Psoas muscle (tissue), 8 donors: ENCODE measurements around the gene TBCD. TPM values are rescaled to one million over a fixed set of nuclear protein-coding genes. Genes with fewer than 3 reads are reported as not detected.

ENCODE experiments used
- ATAC-seq, 4 donors: fragments of 200-7000 bp; cut with Tn5 transposase; one replicate each; pipeline ENCODE4 v1.9.1; 2020; ENCODE audit warnings: moderate library complexity in 3 of 4, mild to moderate bottlenecking in 2 of 4
- DNase-seq, 2 donors: peaks; one replicate each; pipeline ENCODE4 v3.0.0-alpha.2; 2020
- H3K27ac ChIP-seq: fragments of 200-600 bp; one replicate; pipeline ENCODE4 v1.8.0; 2022
- H3K27me3 ChIP-seq, 3 donors: fragments of 200-600 bp in 1 of 3; one replicate each; pipeline versions ENCODE4 v1.6.1 to v1.8.0; 2013 to 2022; ENCODE audit warnings: low read length in 2 of 3, mild to moderate bottlenecking in 2 of 3, moderate library complexity in 1 of 3; ENCODE audit not compliant: insufficient read depth in 3 of 3
- H3K36me3 ChIP-seq, 2 donors: fragments of 200-600 bp in 1 of 2; one replicate each; pipeline versions ENCODE4 v1.6.1 to v1.8.0; 2013 to 2022; ENCODE audit warnings: low read depth in 1 of 2, mild to moderate bottlenecking in 1 of 2, moderate library complexity in 1 of 2; ENCODE audit not compliant: insufficient read depth in 1 of 2
- H3K4me1 ChIP-seq: fragments of 200-600 bp; one replicate; pipeline ENCODE4 v1.8.0; 2022
- H3K4me3 ChIP-seq: fragments of 200-600 bp; one replicate; pipeline ENCODE4 v1.8.0; 2022; ENCODE audit warnings: mild to moderate bottlenecking
- H3K9me3 ChIP-seq: fragments of 200-600 bp; one replicate; pipeline ENCODE4 v1.8.0; 2022
- WGBS, 3 donors: extraction: QIAGEN DNeasy Blood & Tissue Kit; methylation state at CpG; one replicate each; pipeline versions ENCODE4 v1.1.6 to v1.1.7; 2013; 5-methylcytosine and 5-hydroxymethylcytosine counted together
- intact Hi-C, 2 donors: fragments of 100-400 bp; cut with DNase I; formaldehyde crosslinking; loops; one replicate each; pipeline versions ENCODE4 v1.11.0 to v1.14.2; 2022
- polyA plus RNA-seq, 3 donors: library from polyadenylated mRNA; stranded (reverse); fragments of 200-250 nt; gene quantifications; one replicate each; pipeline ENCODE4 v1.2.3, GENCODE V29; 2013
- total RNA-seq, 4 donors: library from RNA; stranded (reverse); fragmentation: NEBNext Ultra II Directional in 2 of 4; extraction: Animal tissue kit (Norgen Biotek cat#: 25700) in 2 of 4; gene quantifications; one replicate each; pipeline versions ENCODE4 v1.2.1 to v1.2.4, GENCODE V29; 2021 to 2023
- TF ChIP-seq, protein P1 (sequence below): fragments of 200-600 bp; IDR thresholded peaks from one replicate; pipeline ENCODE4 v1.8.0; 2022; ENCODE audit warnings: antibody characterized with exemption
- donor health status: healthy with polysubstance abuse.
- donor health status: DM: no; HTN: no; CAD: no; lungs with moderate emphysema.
- donor health status: Bipolar disorder and iron deficiency.
- donor health status: healthy.
- donor health status: DM: yes; HTN: yes; CAD: no.
- donor health status: DM: no; HTN: no; CAD: no.
- donor health status: DM: no; HTN: no; CAD: no.
- donor health status: DM: yes; HTN: yes; CAD: no.

Gene TBCD
- total and polyA plus RNA-seq, 7 donors, result 28.2 to 65.0 (median 36.5) TPM

DNA sequence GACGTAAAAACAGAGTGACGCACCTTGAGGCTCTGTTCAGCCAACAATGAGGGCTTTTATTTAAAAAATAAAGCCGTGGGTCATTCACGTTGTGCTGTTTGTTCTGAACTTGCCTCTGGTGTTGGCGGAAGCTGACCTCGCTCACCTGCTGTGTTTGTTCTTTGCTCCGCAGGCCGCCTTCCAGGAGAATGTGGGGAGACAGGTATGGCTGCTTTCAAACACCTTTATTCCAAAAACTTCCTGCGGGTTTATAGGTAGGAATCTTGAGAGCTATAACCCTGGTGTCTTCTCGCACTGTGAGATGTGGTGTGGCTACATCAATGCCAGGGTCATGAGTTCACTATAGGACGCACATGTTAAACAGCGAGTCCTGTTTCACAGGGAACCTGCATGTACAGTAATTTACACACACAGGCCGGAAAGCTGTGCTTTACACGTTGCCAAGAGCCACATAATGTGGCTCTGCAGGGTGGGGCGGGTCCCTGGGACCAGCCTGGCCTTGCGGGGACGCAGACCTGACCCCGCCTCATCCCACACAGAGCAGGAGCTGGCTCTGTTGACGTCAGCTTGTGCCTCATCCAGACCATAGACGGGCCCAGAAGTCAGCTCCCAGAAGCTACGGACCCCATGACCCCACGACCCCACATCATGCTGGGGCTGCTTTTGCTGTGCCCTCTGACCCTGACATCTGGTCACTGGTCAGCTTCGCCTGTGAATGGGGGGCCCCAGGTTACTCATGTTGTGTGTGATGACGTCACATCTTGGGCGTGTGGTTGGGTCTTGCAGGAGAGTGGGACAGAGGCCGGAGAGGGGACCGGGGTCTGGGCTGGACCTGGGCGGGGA is 137.9 kb downstream of the TBCD start:
- peaks cover 16% of the 10 kb centered on the region for H3K4me1 ChIP-seq
- DNase-seq (no peak), ATAC-seq (no peak)
- H3K4me3 ChIP-seq, result no peak overlapping the region
- H3K36me3 ChIP-seq, result no peaks in the 10 kb centered on the region
- peak overlapping the region; percentile 71 for H3K27ac ChIP-seq
- TF ChIP-seq, protein P1, sequence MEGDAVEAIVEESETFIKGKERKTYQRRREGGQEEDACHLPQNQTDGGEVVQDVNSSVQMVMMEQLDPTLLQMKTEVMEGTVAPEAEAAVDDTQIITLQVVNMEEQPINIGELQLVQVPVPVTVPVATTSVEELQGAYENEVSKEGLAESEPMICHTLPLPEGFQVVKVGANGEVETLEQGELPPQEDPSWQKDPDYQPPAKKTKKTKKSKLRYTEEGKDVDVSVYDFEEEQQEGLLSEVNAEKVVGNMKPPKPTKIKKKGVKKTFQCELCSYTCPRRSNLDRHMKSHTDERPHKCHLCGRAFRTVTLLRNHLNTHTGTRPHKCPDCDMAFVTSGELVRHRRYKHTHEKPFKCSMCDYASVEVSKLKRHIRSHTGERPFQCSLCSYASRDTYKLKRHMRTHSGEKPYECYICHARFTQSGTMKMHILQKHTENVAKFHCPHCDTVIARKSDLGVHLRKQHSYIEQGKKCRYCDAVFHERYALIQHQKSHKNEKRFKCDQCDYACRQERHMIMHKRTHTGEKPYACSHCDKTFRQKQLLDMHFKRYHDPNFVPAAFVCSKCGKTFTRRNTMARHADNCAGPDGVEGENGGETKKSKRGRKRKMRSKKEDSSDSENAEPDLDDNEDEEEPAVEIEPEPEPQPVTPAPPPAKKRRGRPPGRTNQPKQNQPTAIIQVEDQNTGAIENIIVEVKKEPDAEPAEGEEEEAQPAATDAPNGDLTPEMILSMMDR, result no peak
- H3K9me3 ChIP-seq, result no peaks in the 10 kb centered on the region
- intact Hi-C loops, result no loop called here
- whole genome bisulfite sequencing, 3 donors, result 80 to 84% (median 81%) methylated on average over 28 of the region's 28 CpGs
- H3K27me3 ChIP-seq, result no peaks in the 10 kb centered on the region

DNA sequence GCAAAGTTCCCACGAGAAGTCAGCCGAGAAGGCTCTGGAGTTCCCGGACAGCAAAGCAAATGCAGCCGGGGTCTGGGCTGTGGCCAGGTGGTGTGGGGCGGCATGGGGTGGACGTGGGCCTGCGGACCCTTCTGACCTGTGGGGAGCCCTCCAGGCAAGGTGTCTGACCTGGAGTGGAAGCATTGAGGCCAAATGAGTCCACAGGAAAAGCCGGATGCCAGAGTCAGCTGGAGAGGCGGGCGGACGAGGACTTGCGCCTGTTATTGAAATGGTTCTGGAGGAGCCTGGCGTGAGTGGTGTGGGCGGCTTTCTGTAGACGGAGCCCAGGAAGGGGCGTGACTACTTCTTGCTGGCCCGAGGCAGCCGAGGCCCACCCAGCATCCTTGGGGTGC is 138.5 kb downstream of the TBCD start:
- Histone ChIP-seq H3K36me3 (no peaks in the 10 kb centered on the region), H3K9me3 (no peaks in the 10 kb centered on the region), H3K27ac (peak overlapping the region; percentile 71), H3K4me3 (no peak overlapping the region), H3K4me1 (peaks cover 16% of the 10 kb centered on the region), H3K27me3 (no peaks in the 10 kb centered on the region)
- DNase-seq (peak in 1 of 2 donors; percentile 66), ATAC-seq (no peak)
- intact Hi-C loops, result no loop called here
- WGBS, 3 donors, result 76 to 83% (median 78%) methylated on average over 18 of the region's 18 CpGs
- TF ChIP-seq, protein P1, result no peak

DNA sequence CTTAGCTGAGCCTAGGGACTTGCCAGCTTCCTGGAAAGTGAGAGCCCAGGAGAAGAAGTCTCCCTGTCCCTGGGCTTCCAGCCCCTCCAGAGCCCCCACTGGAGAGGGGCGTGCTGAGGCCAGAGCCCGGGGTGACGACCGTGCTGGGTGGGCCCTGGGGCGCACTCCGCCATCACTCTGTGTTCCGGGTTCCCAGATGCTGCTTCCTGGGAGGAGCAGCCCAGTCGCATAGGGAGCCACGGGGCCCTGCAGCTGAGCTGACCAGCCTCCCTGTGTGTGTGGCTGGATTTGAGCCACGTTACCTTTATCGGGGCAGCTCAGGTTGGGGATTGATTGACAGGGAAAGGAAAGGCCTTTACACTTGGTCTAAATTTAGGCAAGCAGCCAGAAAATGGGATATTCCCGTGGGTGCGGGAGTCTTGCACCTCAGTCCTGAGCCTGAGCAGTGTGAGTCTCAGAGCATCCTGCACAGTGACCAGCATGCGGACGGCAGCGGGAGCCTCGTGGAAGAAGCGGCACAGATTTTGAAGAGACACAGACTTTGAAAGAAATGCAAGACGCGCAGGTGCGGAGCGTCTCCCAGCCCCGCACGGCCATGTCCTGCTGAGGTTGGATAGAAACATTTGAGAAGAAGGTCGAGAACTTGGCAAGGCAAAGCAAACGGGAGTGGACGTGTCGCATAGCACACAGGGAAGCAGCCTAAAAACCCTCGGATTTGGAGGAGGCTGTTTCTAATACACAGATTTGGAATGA is 139.2 kb downstream of the TBCD start:
- Histone ChIP-seq H3K4me1 (peaks cover 16% of the 10 kb centered on the region), H3K9me3 (no peaks in the 10 kb centered on the region), H3K4me3 (no peak overlapping the region), H3K27ac (peak overlapping the region; percentile 71), H3K36me3 (no peaks in the 10 kb centered on the region), H3K27me3 (no peaks in the 10 kb centered on the region)
- no peak for DNase-seq
- TF ChIP-seq, protein P1, result no peak
- intact Hi-C loops, result no loop called here
- WGBS, 3 donors, result 79 to 88% (median 85%) methylated on average over 29 of the region's 29 CpGs
- ATAC-seq, result no peak

DNA sequence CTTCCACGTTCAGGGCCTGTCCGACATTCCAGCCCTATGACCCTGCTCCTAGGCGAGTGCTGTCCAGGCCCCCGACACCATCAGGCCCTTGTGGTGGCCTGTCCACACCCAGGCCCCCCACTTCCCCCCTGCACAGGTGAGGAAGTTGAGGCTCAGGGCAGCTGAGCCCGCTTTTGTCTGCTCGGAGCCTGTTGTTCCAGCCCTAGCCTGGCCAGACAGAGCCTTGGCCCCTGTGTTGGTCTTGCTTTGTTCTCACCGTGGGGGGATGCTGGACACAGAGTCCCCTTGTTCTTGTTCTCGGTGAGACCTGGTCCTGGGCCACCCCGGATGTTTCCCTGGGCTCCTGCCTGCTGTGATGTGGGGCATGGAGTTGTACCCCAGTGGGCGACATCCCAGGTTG is 140.0 kb downstream of the TBCD start:
- peaks cover 16% of the 10 kb centered on the region for H3K4me1 ChIP-seq
- no peak for ATAC-seq
- H3K27me3 ChIP-seq, result no peaks in the 10 kb centered on the region
- 87 to 91% (median 89%) methylated on average over 10 of the region's 10 CpGs for WGBS, 3 donors
- no peaks in the 10 kb centered on the region for H3K36me3 ChIP-seq
- intact Hi-C loops, result no loop called here
- no peaks in the 10 kb centered on the region for H3K9me3 ChIP-seq
- H3K27ac ChIP-seq, result no peak overlapping the region
- H3K4me3 ChIP-seq, result no peak overlapping the region
- TF ChIP-seq, protein P1, result no peak
- DNase-seq, result peak in 1 of 2 donors; percentile 46
